Measurements from ENCODE around the gene AOPEP. TPM values are rescaled to one million over a fixed set of nuclear protein-coding genes. Genes with fewer than 3 reads are reported as not detected.

The AOPEP gene
- polyA plus RNA-seq, 1 donor from 2014 or later = 10.0 TPM

- Histone ChIP-seq H4K20me1 (ENCODE audit: insufficient read depth) (no peaks in the 10 kb centered on the region), H2AFZ (ENCODE audit: low read depth, low read length) (no peak overlapping the region), H3K9me3 (ENCODE audit: low read length) (no peaks in the 10 kb centered on the region), H3F3A (ENCODE audit: insufficient read depth, low read length, poor library complexity, severe bottlenecking) (no peaks in the 10 kb centered on the region), H3K79me2 (replicated peaks; ENCODE audit: insufficient read depth, low read length) (no peaks in the 10 kb centered on the region), H3K36me3 (ENCODE audit: insufficient read depth, low read length) (no peaks in the 10 kb centered on the region), H3K27me3 (ENCODE audit: insufficient read depth, low read depth, low read length) (peaks cover 20% of the 10 kb centered on the region), H3K4me2 (ENCODE audit: low read length) (no peak overlapping the region), H3K9me2 (ENCODE audit: insufficient read depth, low read length) (no peaks in the 10 kb centered on the region), H3K4me3 (ENCODE audit: low read length) (no peak overlapping the region), H3K27ac (ENCODE audit: low read length) (no peak overlapping the region), H3K9ac (ENCODE audit: low read length) (no peak overlapping the region)
- TF ChIP-seq SMC3 (conservative IDR thresholded peaks at IDR 0.05; ENCODE audit: poor library complexity) (no peak), EZH2 (IDR thresholded peaks at IDR 0.05; ENCODE audit: borderline replicate concordance, insufficient read depth, low read length, poor library complexity, severe bottlenecking) (no peak), RAD21 (conservative IDR thresholded peaks at IDR 0.05) (no peak), POLR2AphosphoS5 (IDR thresholded peaks at IDR 0.05) (no peak), MXI1 (conservative IDR thresholded peaks at IDR 0.05; ENCODE audit: poor library complexity, severe bottlenecking) (no peak), REST (IDR thresholded peaks at IDR 0.05; ENCODE audit: borderline replicate concordance) (no peak), EP300 (conservative IDR thresholded peaks at IDR 0.05; ENCODE audit: poor library complexity, severe bottlenecking) (no peak), CTCF (IDR thresholded peaks at IDR 0.05; ENCODE audit: poor library complexity, severe bottlenecking) (no peak), TAF1 (IDR thresholded peaks at IDR 0.05; ENCODE audit: low read depth) (no peak)
These were observed 327.4 kb downstream of the AOPEP start for GRCh38 chr9:95053611-95054570.

- Histone ChIP-seq H3K9me2 (ENCODE audit: insufficient read depth, low read length) (no peaks in the 10 kb centered on the region), H3K27ac (ENCODE audit: low read length) (peak overlapping the region; percentile 21), H4K20me1 (ENCODE audit: insufficient read depth) (no peaks in the 10 kb centered on the region), H3K9me3 (ENCODE audit: low read length) (no peaks in the 10 kb centered on the region), H3K4me3 (ENCODE audit: low read length) (no peak overlapping the region), H3K79me2 (replicated peaks; ENCODE audit: insufficient read depth, low read length) (no peaks in the 10 kb centered on the region), H3K9ac (ENCODE audit: low read length) (no peak overlapping the region), H3K36me3 (ENCODE audit: insufficient read depth, low read length) (no peaks in the 10 kb centered on the region), H3F3A (ENCODE audit: insufficient read depth, low read length, poor library complexity, severe bottlenecking) (no peaks in the 10 kb centered on the region), H3K27me3 (ENCODE audit: insufficient read depth, low read depth, low read length) (peaks cover 5% of the 10 kb centered on the region), H3K4me2 (ENCODE audit: low read length) (no peak overlapping the region), H2AFZ (ENCODE audit: low read depth, low read length) (no peak overlapping the region)
- TF ChIP-seq TAF1 (IDR thresholded peaks at IDR 0.05; ENCODE audit: low read depth) (no peak), EZH2 (IDR thresholded peaks at IDR 0.05; ENCODE audit: borderline replicate concordance, insufficient read depth, low read length, poor library complexity, severe bottlenecking) (no peak), MXI1 (conservative IDR thresholded peaks at IDR 0.05; ENCODE audit: poor library complexity, severe bottlenecking) (no peak), POLR2AphosphoS5 (IDR thresholded peaks at IDR 0.05) (no peak), RAD21 (conservative IDR thresholded peaks at IDR 0.05) (no peak), EP300 (conservative IDR thresholded peaks at IDR 0.05; ENCODE audit: poor library complexity, severe bottlenecking) (no peak), CTCF (IDR thresholded peaks at IDR 0.05; ENCODE audit: poor library complexity, severe bottlenecking) (no peak), REST (IDR thresholded peaks at IDR 0.05; ENCODE audit: borderline replicate concordance) (no peak), SMC3 (conservative IDR thresholded peaks at IDR 0.05; ENCODE audit: poor library complexity) (no peak)
These were observed 328.9 kb downstream of the AOPEP start for GRCh38 chr9:95055334-95055850.
